Measurements from ENCODE around the gene UBAC2.
"Not testable (repeated sequence)": the region's sequence is repeated elsewhere in the genome, so short reads cannot be mapped to it uniquely, and the experiment has no call there.

The UBAC2 gene

DNA sequence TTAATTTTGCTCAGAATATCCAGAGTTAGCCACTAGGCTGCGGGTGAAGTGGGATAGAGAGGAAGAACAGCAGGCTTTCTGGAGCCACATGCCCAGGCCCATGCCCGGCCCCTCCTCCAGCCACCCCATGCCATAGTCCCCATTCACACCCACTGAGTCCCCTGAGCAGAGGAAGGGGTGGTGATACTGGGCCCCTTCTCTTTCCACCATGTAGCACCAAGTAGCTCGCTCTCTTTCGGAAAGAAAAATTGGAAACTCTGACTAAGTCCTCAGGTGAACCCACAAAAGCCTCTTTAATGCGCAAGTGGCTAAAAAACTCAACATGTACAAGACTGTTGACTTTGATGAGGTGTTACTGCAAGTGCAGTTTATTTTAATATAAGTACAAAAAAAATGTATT lies 183.3 kb downstream of the UBAC2 start:
- no peak for DNase-seq

DNA sequence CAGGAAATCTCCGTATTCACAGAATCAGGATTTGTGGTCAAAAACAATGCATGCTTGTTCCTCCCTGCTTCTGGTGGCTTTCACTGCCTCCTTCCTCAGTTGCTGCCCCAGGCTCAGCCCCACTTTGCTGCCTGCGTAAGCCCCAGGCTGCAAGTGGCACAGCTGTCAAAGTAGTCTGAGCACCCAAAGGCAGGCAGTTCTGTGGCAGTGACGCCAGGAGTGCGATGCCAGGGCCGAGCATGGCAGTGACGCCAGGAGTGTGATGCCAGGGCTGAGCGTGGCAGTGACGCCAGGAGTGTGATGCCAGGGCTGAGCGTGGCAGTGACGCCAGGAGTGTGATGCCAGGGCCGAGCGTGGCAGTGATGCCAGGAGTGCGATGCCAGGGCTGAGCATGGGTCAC lies 183.8 kb downstream of the UBAC2 start:
- DNase-seq = no peak

DNA sequence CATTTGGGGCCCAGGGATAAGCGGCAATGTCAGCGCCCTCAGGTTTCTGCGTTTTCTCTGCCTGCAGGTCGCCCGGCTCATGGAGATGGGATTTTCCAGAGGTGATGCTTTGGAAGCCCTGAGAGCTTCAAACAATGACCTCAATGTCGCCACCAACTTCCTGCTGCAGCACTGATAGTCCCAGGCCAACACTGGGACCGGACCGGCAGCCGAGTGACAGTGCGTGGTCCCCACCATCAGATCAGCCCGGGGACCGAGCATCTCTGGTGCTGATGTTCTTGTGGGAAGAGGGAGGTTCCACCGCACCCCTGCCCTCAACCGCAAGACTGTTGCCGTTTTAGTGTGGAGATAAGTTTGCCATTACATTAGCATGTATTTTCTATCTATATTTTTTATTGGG lies 184.5 kb downstream of the UBAC2 start:
- no peak for DNase-seq

DNA sequence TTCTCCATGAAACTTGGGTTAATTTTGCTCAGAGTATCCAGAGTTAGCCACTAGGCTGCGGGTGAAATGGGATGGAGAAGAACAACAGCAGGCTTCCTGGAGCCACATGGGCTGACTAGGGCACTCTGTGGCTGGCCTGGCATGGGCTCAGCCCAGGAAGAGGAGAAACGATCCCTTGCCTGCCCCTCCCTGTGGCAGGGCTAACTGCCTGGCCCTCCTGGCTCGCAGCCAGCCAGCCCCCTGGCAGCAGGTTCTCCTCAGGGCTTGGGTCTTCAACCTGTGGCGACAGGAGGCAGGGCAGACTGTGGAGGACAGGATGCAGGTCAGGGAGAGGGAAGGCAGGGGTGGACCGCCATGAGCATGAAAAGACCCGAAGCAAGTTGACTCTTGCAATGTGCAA lies 185.3 kb downstream of the UBAC2 start:
- DNase-seq = no peak

DNA sequence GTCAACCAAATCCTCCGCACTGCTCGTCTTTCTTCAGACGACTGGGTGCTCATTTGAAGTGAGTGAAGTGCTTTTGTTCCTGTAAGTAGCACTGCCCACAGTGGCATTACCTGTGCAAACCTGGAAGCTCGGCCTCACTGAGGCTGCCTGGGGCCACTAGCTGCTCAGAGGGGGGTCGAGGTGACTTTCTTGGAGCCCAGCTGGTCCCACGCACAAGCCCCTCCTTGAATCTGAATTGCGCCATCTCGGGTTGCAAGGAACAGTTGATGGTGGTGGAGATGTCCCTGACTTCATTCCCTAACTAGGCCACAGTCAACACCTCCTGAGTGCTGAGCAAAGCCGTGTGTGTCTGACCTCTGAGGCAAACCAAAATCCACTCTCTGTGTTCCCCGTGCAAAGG lies 185.8 kb downstream of the UBAC2 start:
- DNase-seq = no peak

DNA sequence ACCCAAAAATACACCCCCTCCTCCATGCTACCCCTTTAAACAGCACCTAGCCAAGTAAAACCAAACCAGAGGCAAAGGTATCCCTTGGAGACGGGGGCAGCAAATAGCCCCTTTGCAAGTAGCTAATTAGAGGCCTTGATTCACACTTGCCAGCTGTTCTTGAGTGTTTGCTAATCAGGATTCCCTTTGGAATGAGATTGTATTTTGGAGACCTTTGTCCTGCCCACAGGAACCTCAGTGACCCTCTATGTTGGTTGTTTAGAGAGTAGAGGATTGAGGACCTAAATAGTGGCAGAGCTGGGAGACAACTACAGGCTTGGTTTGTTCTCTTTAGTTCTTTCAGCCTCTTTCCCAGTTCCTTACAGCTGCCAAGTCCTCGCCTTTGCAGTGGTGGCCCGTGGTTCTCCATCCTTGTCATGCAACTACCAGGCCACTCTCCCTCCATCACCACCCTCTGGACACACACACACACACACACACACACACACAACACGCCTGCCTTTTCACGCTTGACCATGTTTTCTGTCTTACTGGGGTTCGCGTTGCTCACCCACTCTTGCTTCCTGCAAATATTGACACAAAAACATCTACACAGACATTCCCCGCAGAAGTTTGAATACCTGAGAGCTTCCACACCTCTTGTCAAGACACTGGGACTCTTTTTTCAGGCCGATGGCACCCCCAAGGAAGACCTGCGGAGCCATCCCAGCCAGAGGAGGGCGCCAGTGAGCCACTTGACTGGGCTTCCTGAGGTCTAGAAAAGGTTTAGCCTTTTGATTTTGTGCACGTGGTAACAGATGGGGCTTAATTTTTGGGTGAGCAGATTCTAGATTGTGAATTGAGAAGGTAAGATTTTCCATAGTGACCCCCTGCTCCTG lies 186.5 kb downstream of the UBAC2 start:
- peak; percentile 69 to 85 (median 74) for DNase-seq

DNA sequence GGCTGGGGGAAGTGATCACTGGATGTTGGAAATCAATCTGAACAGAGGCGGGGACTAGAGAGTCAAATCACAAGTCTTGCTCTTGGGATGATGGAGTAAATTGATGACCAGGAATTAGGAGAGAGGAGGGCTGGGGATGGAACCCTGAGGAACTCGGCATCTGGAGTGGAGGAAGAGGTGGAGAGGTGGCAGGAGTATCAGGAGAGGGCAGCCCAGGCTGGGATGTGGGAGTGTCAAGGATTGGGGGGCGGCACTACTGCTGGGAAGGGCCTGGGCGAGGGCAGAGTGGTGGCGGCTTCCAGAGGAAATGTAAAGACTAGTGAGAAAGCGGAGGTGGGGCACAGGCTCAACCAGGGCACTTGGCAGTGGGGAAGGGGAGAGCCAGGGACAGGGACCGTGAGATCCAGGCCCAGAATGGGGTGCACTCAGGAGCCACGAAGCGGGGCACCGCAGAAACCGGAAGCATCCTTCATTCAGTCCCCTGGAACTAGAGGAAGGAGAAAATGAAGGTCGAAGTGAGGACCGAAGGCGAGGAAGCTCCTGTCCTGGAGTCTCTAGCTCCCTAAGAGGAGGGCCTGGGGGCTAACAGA lies 187.8 kb downstream of the UBAC2 start:
- DNase-seq = no peak

DNA sequence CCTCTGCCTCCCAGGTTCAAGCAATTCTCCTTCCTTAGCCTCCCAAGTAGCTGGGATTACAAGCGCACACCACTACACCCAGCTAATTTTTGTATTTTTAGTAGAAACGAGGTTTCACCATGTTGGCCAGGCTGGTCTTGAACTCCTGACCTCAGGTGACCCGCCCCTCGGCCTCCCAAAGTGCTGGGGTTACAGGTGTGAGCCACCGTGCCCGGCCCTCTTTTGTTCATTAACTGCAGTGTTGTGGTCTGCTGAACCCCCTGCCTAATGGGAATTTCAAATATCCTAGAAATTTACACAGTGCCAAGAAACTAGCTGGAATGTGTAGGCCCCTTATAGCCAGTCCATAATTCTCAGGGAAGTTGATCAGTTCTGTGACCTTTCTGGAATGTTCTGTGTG lies 188.4 kb downstream of the UBAC2 start:
- not testable (repeated sequence) for DNase-seq

DNA sequence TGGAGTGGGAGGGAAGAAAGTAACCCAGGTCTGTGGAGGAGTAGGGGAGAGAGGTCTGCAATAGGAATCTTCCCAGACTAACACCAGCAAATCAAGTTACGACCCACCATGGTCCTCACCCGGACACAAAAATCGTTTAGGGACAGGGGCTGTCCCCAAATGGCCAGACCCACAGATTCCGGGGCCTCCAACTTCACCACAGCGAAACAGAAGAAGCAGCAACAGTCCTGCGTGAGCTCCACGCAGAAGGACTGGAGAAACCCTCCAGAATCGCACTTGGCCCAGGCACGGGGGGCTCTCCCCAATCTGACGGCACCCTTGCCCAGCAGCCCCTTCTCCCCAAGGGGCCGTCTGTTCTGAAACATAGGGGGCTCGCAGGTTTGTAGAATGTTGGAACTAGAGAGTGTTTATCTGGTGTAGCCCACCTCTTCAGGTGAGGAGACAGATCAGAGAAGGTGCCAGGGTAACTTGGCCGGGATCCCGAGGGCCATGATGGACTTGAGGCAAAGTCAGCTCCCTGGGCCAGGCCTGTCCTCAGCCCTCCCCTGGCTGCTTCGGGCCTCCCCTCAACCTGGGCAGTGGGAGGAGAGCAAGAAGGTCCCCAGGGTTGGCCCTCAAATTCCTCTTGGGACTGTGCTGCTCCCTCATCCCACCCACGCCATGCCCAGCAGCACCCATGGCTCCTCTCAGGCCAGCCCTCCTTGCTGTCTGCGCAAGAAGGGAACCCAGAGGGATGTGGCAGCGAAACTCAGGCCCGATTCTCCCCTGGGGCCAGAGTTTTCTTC lies 189.1 kb downstream of the UBAC2 start:
- DNase-seq = no peak

DNA sequence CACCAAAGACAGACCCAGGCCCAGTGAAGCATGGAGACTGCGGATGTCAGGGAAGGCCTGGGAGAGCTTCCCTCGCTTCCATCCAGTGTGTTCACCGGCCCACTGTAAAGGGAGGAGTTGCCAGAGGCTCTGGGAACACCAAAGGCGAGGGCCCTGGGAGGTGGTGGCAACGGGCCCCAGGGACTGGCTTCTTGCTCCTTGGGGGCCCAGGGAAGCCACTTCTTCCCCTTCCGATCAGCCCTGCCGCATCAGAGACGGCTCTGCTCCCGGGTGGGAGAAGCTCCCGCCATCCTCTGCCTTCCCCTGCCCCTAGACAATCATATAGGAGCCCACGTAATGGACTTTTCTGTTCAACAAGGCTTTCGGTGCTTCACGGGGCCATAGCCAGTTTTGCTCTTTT lies 189.9 kb downstream of the UBAC2 start:
- no peak for DNase-seq

DNA sequence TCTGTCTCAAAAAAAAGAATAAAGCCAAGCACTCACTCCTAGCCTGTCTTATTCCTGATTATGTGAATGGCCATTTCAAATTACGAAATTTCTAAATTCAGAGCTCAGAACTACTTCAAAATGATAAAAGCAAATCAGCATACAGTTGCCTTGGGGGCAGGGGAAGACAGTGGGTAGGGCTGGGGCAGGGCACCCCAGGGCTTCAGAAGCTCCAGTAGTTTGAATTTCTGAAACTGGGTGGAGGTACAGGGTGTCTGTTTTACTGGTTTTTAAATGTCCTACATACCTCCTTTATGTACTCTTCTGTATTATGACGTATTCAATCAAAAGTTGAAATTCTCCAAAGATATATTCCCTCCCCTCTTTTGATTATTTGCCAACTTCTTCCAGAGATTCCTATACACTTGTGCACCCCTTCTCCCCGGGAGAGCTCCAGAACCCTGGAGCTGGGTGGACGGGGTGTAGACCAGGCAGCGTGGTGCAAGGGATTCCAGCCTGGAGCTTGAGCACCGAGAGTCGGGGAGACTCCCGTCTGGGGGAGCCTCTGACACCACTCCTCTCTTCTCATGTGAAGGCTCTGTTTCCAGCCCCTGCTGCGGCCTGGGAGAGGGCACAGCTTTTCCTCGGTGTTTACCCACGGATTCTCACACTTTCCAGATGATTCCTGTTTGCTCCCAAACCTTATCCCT lies 191.3 kb downstream of the UBAC2 start:
- no peak for DNase-seq

DNA sequence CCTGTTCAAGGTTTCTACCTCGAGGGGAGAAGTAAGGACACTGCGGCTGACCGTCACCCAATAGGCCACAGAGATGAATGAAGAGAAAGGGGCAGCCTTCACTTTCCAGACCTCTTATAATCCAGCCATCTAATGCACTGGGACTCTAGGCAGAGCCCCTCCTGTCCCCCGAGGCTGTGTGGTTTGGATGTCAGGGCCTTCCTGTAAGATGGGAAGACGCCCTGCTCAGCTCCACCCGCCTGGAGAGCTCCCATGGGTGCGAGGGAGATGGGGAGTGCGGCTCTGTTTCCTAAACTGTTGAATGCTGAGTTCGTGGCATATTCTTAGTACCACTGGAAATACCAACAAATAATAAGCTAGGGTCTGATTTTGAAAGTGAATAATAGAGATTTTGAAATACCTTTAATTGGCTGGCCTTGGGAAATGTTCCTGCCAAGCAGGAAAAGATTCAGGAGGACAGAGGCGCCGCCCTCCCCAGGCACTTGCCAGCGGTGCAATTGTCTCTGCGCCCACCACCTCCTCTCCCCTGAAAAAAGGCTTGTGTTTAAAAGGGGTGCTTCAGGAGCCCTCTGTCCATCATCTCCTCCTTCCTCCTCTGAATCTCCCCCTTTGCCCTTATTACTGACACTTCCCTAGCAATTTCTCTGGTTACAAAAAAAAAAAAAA lies 191.9 kb downstream of the UBAC2 start:
- no peak for DNase-seq

DNA sequence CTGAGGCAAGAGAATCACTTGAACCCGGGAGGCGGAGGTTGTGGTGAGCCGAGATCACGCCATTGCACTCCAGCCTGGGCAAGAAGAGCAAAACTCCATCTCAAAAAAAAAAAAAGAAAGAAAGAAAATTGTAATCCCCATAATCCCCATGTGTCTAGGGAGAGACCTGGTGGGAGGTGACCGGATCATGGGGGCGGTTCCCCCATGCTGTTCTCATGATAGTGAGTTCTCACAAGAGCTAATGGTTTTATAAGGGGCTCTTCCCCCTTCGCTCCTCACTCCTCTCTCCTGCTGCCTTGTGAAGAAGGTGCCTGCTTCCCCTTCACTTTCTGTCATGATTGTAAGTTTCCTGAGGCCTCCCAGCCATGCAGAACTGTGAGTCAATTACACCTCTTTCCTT lies 192.7 kb downstream of the UBAC2 start:
- DNase-seq = not testable (repeated sequence)

DNA sequence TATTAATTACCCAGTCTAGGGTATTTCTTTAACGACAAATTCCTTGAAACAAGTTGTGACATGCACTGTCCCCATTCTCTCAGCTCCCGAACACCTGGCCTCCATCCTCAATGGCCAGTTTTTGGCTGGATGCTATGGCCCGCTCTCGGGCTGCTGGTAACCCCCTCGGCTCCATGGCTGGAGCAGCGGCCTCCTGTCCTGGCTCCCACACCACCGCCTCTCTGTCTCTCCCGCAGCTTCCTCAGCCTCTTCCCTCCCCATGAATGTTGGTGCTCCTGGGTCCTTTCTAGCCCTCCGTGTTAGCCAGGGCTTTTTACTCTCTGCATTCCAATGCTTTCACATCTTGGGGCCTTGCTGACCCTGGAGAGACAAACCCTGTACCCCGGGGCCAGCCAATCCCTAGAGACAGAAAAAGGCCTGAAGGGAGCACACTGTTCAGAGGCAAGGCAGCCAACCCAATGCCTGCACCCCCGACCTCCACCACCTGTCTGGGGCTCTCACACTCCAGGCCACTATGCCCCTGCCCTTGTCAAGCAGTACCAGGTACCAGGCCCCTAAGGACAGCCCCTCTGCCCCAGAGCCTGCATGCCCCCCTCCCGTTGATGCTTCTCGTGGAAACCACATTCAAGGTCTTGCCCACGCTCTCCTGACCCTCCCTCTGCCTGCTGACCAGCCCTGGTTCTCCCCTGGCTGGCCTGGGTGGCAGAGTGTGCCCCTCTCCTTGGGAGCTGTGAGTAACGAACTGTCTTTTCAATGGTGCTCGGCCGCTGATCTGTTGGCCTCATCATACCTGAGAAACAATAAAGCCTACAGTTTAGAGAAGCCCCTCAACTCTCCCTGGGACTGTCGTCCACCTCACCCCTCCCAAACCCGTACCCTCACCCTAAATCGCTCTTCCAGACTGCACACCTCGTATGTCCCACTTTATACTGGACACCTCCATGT lies 193.4 kb downstream of the UBAC2 start:
- no peak for DNase-seq

DNA sequence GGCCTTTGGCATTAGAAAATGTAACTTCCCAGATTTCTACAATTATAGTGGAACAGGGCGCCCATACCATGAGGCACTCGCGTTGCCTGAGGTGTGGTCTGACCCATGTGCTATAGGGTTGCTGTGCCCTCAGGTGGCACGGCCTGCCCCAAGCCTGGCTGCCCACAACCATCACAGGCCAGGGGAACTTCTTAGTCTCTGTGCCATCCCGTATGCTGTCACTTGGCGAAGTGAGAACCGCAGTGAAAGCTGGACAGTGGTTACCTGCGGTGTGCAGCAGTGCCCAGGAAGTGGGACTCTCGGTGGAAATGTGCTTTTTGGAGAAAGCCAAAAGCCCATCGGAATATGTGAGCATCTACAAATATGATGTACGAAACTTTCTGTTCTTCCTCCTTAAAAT lies 194.8 kb downstream of the UBAC2 start:
- no peak for DNase-seq

DNA sequence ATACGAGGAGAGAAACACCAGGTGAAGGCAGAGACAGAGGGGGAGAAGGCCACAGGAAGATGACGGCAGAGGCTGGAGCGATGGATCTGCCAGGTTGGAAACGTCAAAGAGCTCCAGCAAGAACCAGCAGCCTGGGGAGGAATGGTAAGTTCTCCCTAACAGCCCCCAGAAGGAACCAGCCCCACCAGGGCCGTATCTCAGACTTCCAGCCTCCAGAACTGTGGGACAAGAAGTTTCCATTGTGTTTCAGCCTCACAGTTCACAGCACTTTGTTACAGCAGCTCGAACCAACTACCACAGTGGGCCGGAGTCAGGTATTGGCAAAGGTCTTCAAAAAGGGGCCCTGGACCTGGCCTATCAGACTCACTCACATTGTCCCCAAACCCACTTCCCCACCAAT lies 195.8 kb downstream of the UBAC2 start:
- no peak for DNase-seq

DNA sequence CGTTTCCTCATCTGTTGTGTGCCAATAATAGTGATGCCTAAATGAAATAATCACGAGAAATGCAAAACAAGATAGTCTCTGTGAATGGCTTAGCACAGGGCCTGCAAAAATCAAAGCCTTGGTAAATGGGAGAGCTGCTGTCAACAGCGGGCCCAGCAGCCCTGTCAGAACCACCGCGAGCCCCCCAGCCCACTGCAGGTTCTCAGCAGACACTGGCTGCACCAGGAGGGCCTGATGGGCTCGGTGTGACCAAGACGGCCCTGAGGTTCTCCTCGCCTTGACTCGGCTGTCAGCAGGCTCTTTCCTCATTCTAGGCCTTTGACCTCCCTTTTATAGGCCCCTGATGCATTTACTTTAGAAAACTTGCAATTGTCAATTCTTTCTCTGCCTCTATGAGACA lies 197.4 kb downstream of the UBAC2 start:
- DNase-seq = no peak

DNA sequence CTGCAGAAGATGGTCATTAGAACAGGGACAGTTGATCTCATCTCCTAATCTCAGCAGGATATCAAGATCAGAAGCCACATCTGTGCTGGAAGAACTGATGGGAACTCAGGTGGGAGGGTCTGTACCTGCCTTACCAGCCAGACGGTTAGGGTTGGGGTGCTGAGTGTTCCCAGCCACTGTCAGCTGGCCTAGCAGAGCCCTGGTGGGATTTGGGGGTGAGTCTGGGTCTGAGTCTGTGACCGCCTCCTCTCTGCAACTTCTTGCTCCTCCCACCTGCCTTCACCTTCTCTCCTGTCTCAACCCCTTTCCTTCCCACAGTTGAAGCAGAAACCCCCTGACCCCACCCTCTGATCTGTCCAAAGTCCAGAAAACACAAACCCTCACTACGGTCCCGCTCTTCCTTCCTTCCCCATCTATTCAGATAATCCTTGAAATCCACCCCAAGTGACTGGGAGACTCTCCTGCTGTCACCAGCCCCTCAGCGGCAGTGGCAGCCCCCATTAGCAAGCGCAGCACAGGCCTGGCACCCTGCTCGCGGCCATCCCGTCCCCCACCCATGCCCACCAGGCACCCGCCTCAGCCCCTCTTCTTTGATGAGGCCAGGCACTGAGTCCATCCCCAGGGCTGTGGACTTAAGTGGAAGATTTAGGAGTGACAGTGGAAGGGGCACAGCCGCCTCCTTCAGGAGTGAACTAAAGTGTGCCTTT lies 198.4 kb downstream of the UBAC2 start:
- DNase-seq = no peak

DNA sequence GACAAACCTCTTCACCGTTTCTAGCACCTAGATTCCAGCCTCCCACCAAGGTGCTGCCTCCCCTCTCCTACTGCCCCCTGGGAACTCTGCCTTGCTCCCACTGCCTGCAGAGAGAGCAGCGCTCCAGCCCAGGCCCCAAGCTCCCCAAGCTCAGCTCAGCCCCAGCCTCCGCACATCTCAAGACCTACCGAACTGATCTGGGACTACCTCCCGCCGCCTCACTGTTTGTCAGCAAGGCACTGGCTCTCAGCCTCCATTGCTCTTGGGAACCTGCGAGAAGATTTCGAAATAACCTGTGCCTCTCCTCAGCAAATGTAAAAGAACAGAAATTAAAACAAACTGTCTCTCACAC lies 198.9 kb downstream of the UBAC2 start:
- no peak for DNase-seq

DNA sequence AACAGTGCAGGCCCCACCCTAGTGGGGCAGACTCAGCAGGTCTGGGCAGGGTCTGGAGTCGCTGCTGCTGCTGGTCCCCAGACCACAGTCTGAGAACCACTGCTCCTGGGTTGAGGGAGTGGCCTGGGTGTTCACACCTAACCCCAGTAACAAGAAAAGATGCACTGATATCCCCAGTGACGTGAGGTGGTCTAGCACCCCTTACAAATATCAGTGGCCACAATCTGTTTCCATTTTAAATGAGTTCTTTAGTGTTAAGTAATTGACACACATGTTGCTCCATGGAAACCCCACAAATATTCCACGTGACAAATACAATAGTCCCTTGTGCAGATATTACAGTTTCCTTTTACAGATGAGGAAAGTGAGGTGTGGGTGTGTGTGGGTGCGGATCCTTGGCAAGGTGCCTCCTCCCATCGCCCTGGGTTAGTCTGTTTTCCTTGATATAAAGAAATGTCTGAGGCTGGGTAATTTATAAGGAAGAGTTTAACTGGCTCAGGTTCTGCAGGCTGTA lies 202.9 kb downstream of the UBAC2 start:
- no peak for DNase-seq
